ENCODE measurements around the gene TPI1. TPM values are rescaled to one million over a fixed set of nuclear protein-coding genes. Genes with fewer than 3 reads are reported as not detected.

TPI1 gene
- total RNA-seq, 2 donors from 2014 or later, result 287 to 322 TPM

GRCh38 chr12:6829536-6830220, 37.7 kb upstream of the TPI1 start:
- H3K4me3 ChIP-seq, result peak overlapping the region; percentile 84
- H3K27ac ChIP-seq, result peak overlapping the region; percentile 81 to 89
- no peaks in the 10 kb centered on the region for H3K27me3 ChIP-seq (replicated peaks; ENCODE audit: insufficient read depth)
- TF ChIP-seq CTCF (IDR thresholded peaks at IDR 0.05), result no peak
- no peak for DNase-seq (ENCODE audit: low spot score)
- peaks cover 15% of the 10 kb centered on the region for H3K36me3 ChIP-seq
- peaks cover 7 to 41% of the 10 kb centered on the region in 2 donors for H3K4me1 ChIP-seq (ENCODE audit: control insufficient read depth in 1 of 2, low read depth in 2 of 2)
- no peak for ATAC-seq (ENCODE audit: insufficient number of reproducible peaks, low FRiP score, low read depth)
- H3K9me3 ChIP-seq, result no peaks in the 10 kb centered on the region

GRCh38 chr12:6830286-6830890, 36.9 kb upstream of the TPI1 start:
- H3K9me3 ChIP-seq, result no peaks in the 10 kb centered on the region
- peaks cover 7 to 35% of the 10 kb centered on the region in 2 donors for H3K4me1 ChIP-seq (ENCODE audit: control insufficient read depth in 1 of 2, low read depth in 2 of 2)
- H3K27me3 ChIP-seq (replicated peaks; ENCODE audit: insufficient read depth), result no peaks in the 10 kb centered on the region
- DNase-seq (ENCODE audit: low spot score) (no peak), ATAC-seq (ENCODE audit: insufficient number of reproducible peaks, low FRiP score, low read depth) (no peak)
- peak overlapping the region; percentile 81 to 89 for H3K27ac ChIP-seq
- no peak for TF ChIP-seq CTCF (IDR thresholded peaks at IDR 0.05)
- no peak overlapping the region for H3K4me3 ChIP-seq
- peaks cover 15% of the 10 kb centered on the region for H3K36me3 ChIP-seq

GRCh38 chr12:6830999-6831398, 36.3 kb upstream of the TPI1 start:
- no peaks in the 10 kb centered on the region for H3K27me3 ChIP-seq (replicated peaks; ENCODE audit: insufficient read depth)
- ATAC-seq (ENCODE audit: insufficient number of reproducible peaks, low FRiP score, low read depth), result no peak

GRCh38 chr12:6831450-6831995, 35.8 kb upstream of the TPI1 start:
- ATAC-seq (ENCODE audit: insufficient number of reproducible peaks, low FRiP score, low read depth) (no peak), DNase-seq (ENCODE audit: low spot score) (no peak)
- Histone ChIP-seq H3K27ac (no peak overlapping the region), H3K9me3 (no peaks in the 10 kb centered on the region), H3K27me3 (replicated peaks; ENCODE audit: insufficient read depth) (no peaks in the 10 kb centered on the region), H3K4me3 (no peak overlapping the region), H3K36me3 (peaks cover 16% of the 10 kb centered on the region), H3K4me1 (ENCODE audit: control insufficient read depth in 1 of 2, low read depth in 2 of 2) (peaks cover 7 to 29% of the 10 kb centered on the region in 2 donors)
- TF ChIP-seq CTCF (IDR thresholded peaks at IDR 0.05), result no peak

More at GRCh38 chr12:6830999-6831398, 36.3 kb upstream of the TPI1 start:
- no peaks in the 10 kb centered on the region for H3K9me3 ChIP-seq
- no peak for DNase-seq (ENCODE audit: low spot score)
- H3K36me3 ChIP-seq, result peaks cover 15% of the 10 kb centered on the region
- no peak overlapping the region for H3K4me3 ChIP-seq
- TF ChIP-seq CTCF (IDR thresholded peaks at IDR 0.05), result no peak
- H3K27ac ChIP-seq, result no peak overlapping the region
- H3K4me1 ChIP-seq (ENCODE audit: control insufficient read depth in 1 of 2, low read depth in 2 of 2), result peaks cover 7 to 29% of the 10 kb centered on the region in 2 donors

GRCh38 chr12:6832125-6832524, 35.2 kb upstream of the TPI1 start:
- Histone ChIP-seq H3K27ac (no peak overlapping the region), H3K27me3 (replicated peaks; ENCODE audit: insufficient read depth) (no peaks in the 10 kb centered on the region), H3K36me3 (peaks cover 22% of the 10 kb centered on the region), H3K4me3 (no peak overlapping the region), H3K9me3 (no peaks in the 10 kb centered on the region), H3K4me1 (ENCODE audit: control insufficient read depth in 1 of 2, low read depth in 2 of 2) (peaks cover 5 to 23% of the 10 kb centered on the region in 2 donors)
- ATAC-seq (ENCODE audit: insufficient number of reproducible peaks, low FRiP score, low read depth), result no peak
- no peak for DNase-seq (ENCODE audit: low spot score)
- no peak for TF ChIP-seq CTCF (IDR thresholded peaks at IDR 0.05)
